ENCODE results near the gene KLK13.

GRCh38 chr19:51091126-51091525, 26.2 kb upstream of the KLK13 start:
- no peak for TF ChIP-seq CTCF (IDR thresholded peaks at IDR 0.05; ENCODE audit: low read depth, low read length)
- TF ChIP-seq EZH2phosphoT487 (IDR thresholded peaks at IDR 0.05; ENCODE audit: low read depth) = no peak
